Measurements from ENCODE around the gene TNFRSF11A. TPM values are rescaled to one million over a fixed set of nuclear protein-coding genes. Genes with fewer than 3 reads are reported as not detected.

Gene TNFRSF11A
- total RNA-seq, 2 donors from 2014 or later, result 4.9 to 14.2 TPM

GRCh38 chr18:62432176-62432575 lies 107.1 kb downstream of the TNFRSF11A start:
- Histone ChIP-seq H3K4me3 (no peak overlapping the region), H3K27me3 (replicated peaks; ENCODE audit: insufficient read depth) (no peaks in the 10 kb centered on the region), H3K9me3 (no peaks in the 10 kb centered on the region), H3K36me3 (no peaks in the 10 kb centered on the region), H3K4me1 (ENCODE audit: control insufficient read depth in 1 of 2, low read depth in 2 of 2) (peaks cover 10 to 11% of the 10 kb centered on the region in 2 donors), H3K27ac (no peak overlapping the region)
- TF ChIP-seq, protein P1, sequence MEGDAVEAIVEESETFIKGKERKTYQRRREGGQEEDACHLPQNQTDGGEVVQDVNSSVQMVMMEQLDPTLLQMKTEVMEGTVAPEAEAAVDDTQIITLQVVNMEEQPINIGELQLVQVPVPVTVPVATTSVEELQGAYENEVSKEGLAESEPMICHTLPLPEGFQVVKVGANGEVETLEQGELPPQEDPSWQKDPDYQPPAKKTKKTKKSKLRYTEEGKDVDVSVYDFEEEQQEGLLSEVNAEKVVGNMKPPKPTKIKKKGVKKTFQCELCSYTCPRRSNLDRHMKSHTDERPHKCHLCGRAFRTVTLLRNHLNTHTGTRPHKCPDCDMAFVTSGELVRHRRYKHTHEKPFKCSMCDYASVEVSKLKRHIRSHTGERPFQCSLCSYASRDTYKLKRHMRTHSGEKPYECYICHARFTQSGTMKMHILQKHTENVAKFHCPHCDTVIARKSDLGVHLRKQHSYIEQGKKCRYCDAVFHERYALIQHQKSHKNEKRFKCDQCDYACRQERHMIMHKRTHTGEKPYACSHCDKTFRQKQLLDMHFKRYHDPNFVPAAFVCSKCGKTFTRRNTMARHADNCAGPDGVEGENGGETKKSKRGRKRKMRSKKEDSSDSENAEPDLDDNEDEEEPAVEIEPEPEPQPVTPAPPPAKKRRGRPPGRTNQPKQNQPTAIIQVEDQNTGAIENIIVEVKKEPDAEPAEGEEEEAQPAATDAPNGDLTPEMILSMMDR (IDR thresholded peaks at IDR 0.05), result no peak
- DNase-seq (ENCODE audit: low spot score) (no peak), ATAC-seq (ENCODE audit: insufficient number of reproducible peaks, low FRiP score, low read depth) (no peak)

DNA sequence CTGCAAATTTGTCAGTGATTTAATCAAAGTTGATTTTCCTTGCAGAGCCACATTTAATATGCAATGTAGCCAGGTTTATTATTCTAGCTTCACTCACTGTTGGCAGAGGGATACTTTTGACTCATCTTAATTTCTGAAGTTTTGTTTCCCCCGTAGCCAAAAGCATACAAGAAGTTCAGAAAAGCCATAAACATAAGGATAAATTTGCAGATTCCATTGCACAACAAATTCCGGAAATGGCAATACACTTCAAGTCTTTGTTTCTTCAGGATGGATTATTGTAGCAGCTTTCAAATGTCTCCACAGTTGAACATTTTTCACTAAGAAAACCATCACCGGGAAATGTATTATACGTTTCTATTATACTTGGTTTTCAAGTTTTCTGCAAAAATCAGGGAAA lies 109.7 kb downstream of the TNFRSF11A start:
- peaks cover 17 to 21% of the 10 kb centered on the region in 2 donors for H3K4me1 ChIP-seq (ENCODE audit: control insufficient read depth in 1 of 2, low read depth in 2 of 2)
- TF ChIP-seq, protein P1 (IDR thresholded peaks at IDR 0.05), result no peak
- no peak overlapping the region for H3K4me3 ChIP-seq
- H3K27ac ChIP-seq, result peak overlapping the region in 1 of 2 donors; percentile 0
- ATAC-seq (ENCODE audit: insufficient number of reproducible peaks, low FRiP score, low read depth) (no peak), DNase-seq (ENCODE audit: low spot score) (no peak)
- H3K9me3 ChIP-seq, result no peaks in the 10 kb centered on the region
- no peaks in the 10 kb centered on the region for H3K27me3 ChIP-seq (replicated peaks; ENCODE audit: insufficient read depth)
- H3K36me3 ChIP-seq, result no peaks in the 10 kb centered on the region

DNA sequence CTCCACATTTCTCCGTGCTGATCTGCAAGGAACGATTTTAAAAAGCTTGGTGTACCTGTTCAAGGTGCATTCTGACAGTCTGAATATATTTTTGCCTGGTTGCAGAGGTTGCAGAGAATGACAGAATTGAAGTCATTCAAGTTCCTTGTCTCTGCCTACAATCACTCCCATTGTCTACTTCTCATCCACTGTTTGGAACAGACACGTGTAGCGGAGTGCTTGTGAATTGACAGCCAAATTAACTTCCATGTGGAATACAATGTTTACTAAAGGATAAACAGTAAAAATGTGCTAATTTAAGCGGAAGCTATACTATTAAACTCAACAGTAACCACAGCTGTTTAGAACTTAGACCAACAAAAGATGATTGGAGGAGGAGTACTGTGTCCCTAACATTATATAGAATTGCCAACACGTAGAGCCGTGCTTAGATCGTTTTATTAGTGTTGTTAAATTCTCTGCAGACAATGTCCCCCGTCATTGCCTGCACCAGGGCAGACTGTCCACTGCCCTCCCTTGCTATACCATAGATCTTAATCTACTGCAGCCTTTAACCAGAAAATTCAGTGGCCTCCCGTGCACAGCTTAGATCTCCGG lies 110.4 kb downstream of the TNFRSF11A start:
- no peaks in the 10 kb centered on the region for H3K27me3 ChIP-seq (replicated peaks; ENCODE audit: insufficient read depth)
- H3K4me1 ChIP-seq (ENCODE audit: control insufficient read depth in 1 of 2, low read depth in 2 of 2), result peaks cover 17 to 21% of the 10 kb centered on the region in 2 donors
- no peaks in the 10 kb centered on the region for H3K9me3 ChIP-seq
- H3K36me3 ChIP-seq, result no peaks in the 10 kb centered on the region
- TF ChIP-seq, protein P1 (IDR thresholded peaks at IDR 0.05), result no peak
- DNase-seq (ENCODE audit: low spot score), result no peak
- H3K4me3 ChIP-seq, result no peak overlapping the region
- peak overlapping the region; percentile 85 to 87 for H3K27ac ChIP-seq
- no peak for ATAC-seq (ENCODE audit: insufficient number of reproducible peaks, low FRiP score, low read depth)

- Histone ChIP-seq H3K27ac (peak overlapping the region; percentile 85 to 87), H3K4me3 (peak overlapping the region; percentile 61), H3K4me1 (ENCODE audit: control insufficient read depth in 1 of 2, low read depth in 2 of 2) (peaks cover 17 to 21% of the 10 kb centered on the region in 2 donors), H3K9me3 (no peaks in the 10 kb centered on the region), H3K36me3 (no peaks in the 10 kb centered on the region), H3K27me3 (replicated peaks; ENCODE audit: insufficient read depth) (no peaks in the 10 kb centered on the region)
- DNase-seq (ENCODE audit: low spot score) (no peak), ATAC-seq (ENCODE audit: insufficient number of reproducible peaks, low FRiP score, low read depth) (peak; percentile 52)
- TF ChIP-seq, protein P1 (IDR thresholded peaks at IDR 0.05), result no peak
Observed at GRCh38 chr18:62436636-62437234, 111.6 kb downstream of the TNFRSF11A start.

- H3K27ac ChIP-seq, result peak overlapping the region; percentile 85 to 87
- H3K36me3 ChIP-seq, result no peaks in the 10 kb centered on the region
- H3K4me3 ChIP-seq, result peak overlapping the region; percentile 61
- TF ChIP-seq, protein P1 (IDR thresholded peaks at IDR 0.05), result no peak
- peaks cover 17 to 21% of the 10 kb centered on the region in 2 donors for H3K4me1 ChIP-seq (ENCODE audit: control insufficient read depth in 1 of 2, low read depth in 2 of 2)
- DNase-seq (ENCODE audit: low spot score), result peak; percentile 90
- peak; percentile 94 for ATAC-seq (ENCODE audit: insufficient number of reproducible peaks, low FRiP score, low read depth)
- H3K9me3 ChIP-seq, result no peaks in the 10 kb centered on the region
- H3K27me3 ChIP-seq (replicated peaks; ENCODE audit: insufficient read depth), result no peaks in the 10 kb centered on the region
Observed at GRCh38 chr18:62437235-62438017, 112.3 kb downstream of the TNFRSF11A start.
